HepG2 (cell line): Measurements from ENCODE around the gene GATB. TPM values are rescaled to one million over a fixed set of nuclear protein-coding genes. Genes with fewer than 3 reads are reported as not detected.

Experiments
- ATAC-seq: fragments of 200-7000 bp; cut with Tn5 transposase; 3 replicates; pipeline ENCODE4 v1.9.1; 2020; ENCODE audit warnings: mild to moderate bottlenecking, moderate library complexity
- BruUV-seq: library from RNA; stranded (reverse); fragments of 400-500 nt; replicated peaks from 2 replicates; lab custom pipeline; 2021; lab: Mats Ljungman, UMichigan
- CTCF ChIA-PET: fragments of 300-600 bp; formaldehyde crosslinking; extraction: SDS; loops from one replicate; lab custom pipeline; 2021; ENCODE audit warnings: low total read pairs, inconsistent platforms, low intra/inter-chr PET ratio; lab: Yijun Ruan, JAX
- POLR2A ChIA-PET: fragments of 350-600 bp; sonication (Branson Sonifier 250); formaldehyde crosslinking; loops from one replicate; lab custom pipeline; 2020; ENCODE audit warnings: antibody characterized with exemption, inconsistent platforms; lab: Yijun Ruan, JAX
- DNase-seq: peaks from one replicate; pipeline ENCODE4 v3.0.0-alpha.2; 2015; ENCODE audit warnings: low spot score
- FAIRE-seq: peaks from 3 replicates; lab custom pipeline; 2011; peaks lifted over from hg19 to GRCh38; lab: Jason Lieb, UNC
- H2AFZ ChIP-seq: one replicate; pipeline ENCODE4 v1.6.1; 2011; ENCODE audit warnings: low read length, inconsistent platforms
- H3K27ac ChIP-seq: fragments of 300-600 bp; 3 replicates; pipeline ENCODE4 v1.8.0; 2011; ENCODE audit warnings: mixed run types, mild to moderate bottlenecking, mixed read lengths, low read length, inconsistent platforms; ENCODE audit not compliant: insufficient read depth; ENCODE audit errors: extremely low read length
- H3K27me3 ChIP-seq, 2 experiments: fragments of 200-600 bp in 1 of 2; 2 replicates in 1 of 2; 3 replicates in 1 of 2; pipeline versions ENCODE4 v1.6.0 to v1.8.0; 2011; ENCODE audit warnings: low read length in 2 of 2, mild to moderate bottlenecking in 2 of 2, moderate library complexity in 2 of 2, inconsistent platforms in 1 of 2; ENCODE audit not compliant: insufficient read depth in 2 of 2, control insufficient read depth in 1 of 2
- H3K36me3 ChIP-seq, 2 experiments: fragments of 200-600 bp in 1 of 2; replicated peaks in 1 of 2; 2 replicates in 1 of 2; 3 replicates in 1 of 2; pipeline versions ENCODE4 v1.5.1 to v1.8.0; 2011; ENCODE audit warnings: low read length in 2 of 2, inconsistent platforms in 1 of 2; ENCODE audit not compliant: insufficient read depth in 2 of 2, control insufficient read depth in 1 of 2
- H3K4me1 ChIP-seq: 2 replicates; pipeline ENCODE4 v1.5.1; 2012; ENCODE audit warnings: low read length, inconsistent platforms; ENCODE audit not compliant: insufficient read depth
- H3K4me2 ChIP-seq: 2 replicates; pipeline ENCODE4 v1.6.0; 2011; ENCODE audit warnings: low read depth, low read length, inconsistent platforms
- H3K4me3 ChIP-seq, 3 experiments: fragments of 200-600 bp in 1 of 3; sonication (generic), shearing (Covaris generic) in 1 of 3; replicated peaks in 1 of 3; 2 replicates each; pipeline ENCODE4 v1.5.1; 2011 to 2016; ENCODE audit warnings: low read length in 3 of 3, inconsistent platforms in 2 of 3, low read depth in 2 of 3, mild to moderate bottlenecking in 2 of 3, control low read depth in 1 of 3, mixed read lengths in 1 of 3; ENCODE audit not compliant: insufficient read depth in 1 of 3
- H3K79me2 ChIP-seq: one replicate; pipeline ENCODE4 v1.6.1; 2011; ENCODE audit warnings: low read length, inconsistent platforms; ENCODE audit not compliant: insufficient read depth
- H3K9ac ChIP-seq: 2 replicates; pipeline ENCODE4 v1.6.0; 2011; ENCODE audit warnings: mild to moderate bottlenecking, low read depth, low read length, inconsistent platforms; ENCODE audit not compliant: insufficient read depth
- H3K9me3 ChIP-seq: 2 replicates; pipeline ENCODE4 v1.5.1; 2012; ENCODE audit warnings: mild to moderate bottlenecking, low read length
- H4K20me1 ChIP-seq: 2 replicates; pipeline ENCODE4 v1.6.0; 2011; ENCODE audit warnings: inconsistent platforms, mild to moderate bottlenecking, low read length, moderate library complexity; ENCODE audit not compliant: insufficient read depth
- HDAC2 ChIP-seq: sonication (generic); formaldehyde crosslinking; IDR thresholded peaks from 2 replicates; pipeline ENCODE4 v1.4.0; 2020; ENCODE audit warnings: missing genetic modification reagents
- MIER2 ChIP-seq: IDR thresholded peaks from 2 replicates; pipeline ENCODE4 v1.6.1; 2016; ENCODE audit warnings: missing biosample characterization, missing genetic modification reagents
- NR2F1 ChIP-seq, 2 experiments: fragments of 450-650 bp in 1 of 2; formaldehyde crosslinking in 1 of 2; IDR thresholded peaks; 2 replicates each; pipeline versions ENCODE4 v1.5.0 to v1.6.1; 2016 to 2020; ENCODE audit warnings: mild to moderate bottlenecking in 1 of 2, missing compliant biosample characterization in 1 of 2, missing genetic modification reagents in 1 of 2, moderate library complexity in 1 of 2
- POLR2AphosphoS2 ChIP-seq: IDR thresholded peaks from 2 replicates; pipeline ENCODE4 v1.6.1; 2011; ENCODE audit warnings: low read depth, low read length, improper control_type of control experiment
- RORA ChIP-seq: sonication (generic); formaldehyde crosslinking; IDR thresholded peaks from 2 replicates; pipeline ENCODE4 v1.5.0; 2020; ENCODE audit warnings: mild to moderate bottlenecking, missing genetic modification reagents, moderate library complexity
- SAP130 ChIP-seq: IDR thresholded peaks from 2 replicates; pipeline ENCODE4 v1.6.1; 2016; ENCODE audit warnings: low read depth
- TAF1 ChIP-seq: sonication (generic); formaldehyde crosslinking; IDR thresholded peaks from 2 replicates; pipeline ENCODE4 v1.4.0; 2020; ENCODE audit warnings: missing genetic modification reagents
- ZBTB1 ChIP-seq: sonication (generic); formaldehyde crosslinking; IDR thresholded peaks from 2 replicates; pipeline ENCODE4 v1.4.0; 2020; ENCODE audit warnings: missing genetic modification reagents, borderline replicate concordance
- ZNF253 ChIP-seq: sonication (generic); formaldehyde crosslinking; IDR thresholded peaks from 2 replicates; pipeline ENCODE4 v1.8.0; 2022; ENCODE audit warnings: mild to moderate bottlenecking, missing genetic modification reagents, borderline replicate concordance
- ZNF383 ChIP-seq: sonication (generic); formaldehyde crosslinking; IDR thresholded peaks from 2 replicates; pipeline ENCODE4 v1.4.0; 2020; ENCODE audit warnings: missing genetic modification reagents, mild to moderate bottlenecking, borderline replicate concordance
- ZNF552 ChIP-seq: sonication (generic); formaldehyde crosslinking; IDR thresholded peaks from 2 replicates; pipeline ENCODE4 v1.9.0; 2022; ENCODE audit warnings: missing genetic modification reagents, mild to moderate bottlenecking, borderline replicate concordance
- WGBS: methylation state at CpG from one replicate; pipeline ENCODE4 v1.1.6; 2017; ENCODE audit warnings: low lambda C conversion rate; 5-methylcytosine and 5-hydroxymethylcytosine counted together
- in situ Hi-C: cut with HindIII; loops from 2 replicates; pipeline ENCODE4 v1.10.0; 2017; ENCODE audit warnings: low pct_unique_long_range_greater_than_20kb; ENCODE audit not compliant: extremely low pct_ligation_motif_present
- intact Hi-C: fragments of 100-400 bp; cut with micrococcal nuclease; formaldehyde crosslinking; loops from one replicate; pipeline ENCODE4 v1.10.0; 2022; ENCODE audit not compliant: unreplicated experiment
- polyA plus RNA-seq, 8 experiments: library from polyadenylated mRNA; depleted of rRNA in 3 of 8; stranded (reverse) in 7 of 8; unstranded in 1 of 8; fragments of >200 nt; fragmentation: Illumina TruSeq in 4 of 8; extraction: Trizol in 4 of 8; gene quantifications; 2 replicates each; pipeline versions ENCODE4 v1.2.1 to v1.2.3, GENCODE V29; 2011 to 2016; ENCODE audit warnings: low read depth in 4 of 8, missing spikeins in 1 of 8, mixed read lengths in 1 of 8; ENCODE audit not compliant: insufficient read depth in 1 of 8
- total RNA-seq, 5 experiments: library from RNA; depleted of rRNA; stranded (reverse); fragments of >200 nt; fragmentation: Illumina TruSeq; extraction: Trizol; gene quantifications; 2 replicates each; pipeline ENCODE4 v1.2.3, GENCODE V29; 2016; ENCODE audit warnings: low read depth in 1 of 5
- TF ChIP-seq, protein P1 (sequence below): sonication (generic); formaldehyde crosslinking; IDR thresholded peaks from 2 replicates; pipeline ENCODE4 v1.4.0; 2020; ENCODE audit warnings: missing genetic modification reagents
- TF ChIP-seq, protein P2 (sequence below): sonication (generic); formaldehyde crosslinking; IDR thresholded peaks from 2 replicates; pipeline ENCODE4 v1.4.0; 2020; ENCODE audit warnings: mild to moderate bottlenecking, missing genetic modification reagents
- TF ChIP-seq, protein P3 (sequence below): sonication (generic); formaldehyde crosslinking; IDR thresholded peaks from 2 replicates; pipeline ENCODE4 v1.4.0; 2020; ENCODE audit warnings: low read depth, mild to moderate bottlenecking, missing genetic modification reagents

GATB gene
- total and polyA plus RNA-seq, 2 of the 13 experiments (the other 11 are each of a cell fraction or from before 2014, with no cell fraction given), result 32.3 to 32.4 TPM

DNA sequence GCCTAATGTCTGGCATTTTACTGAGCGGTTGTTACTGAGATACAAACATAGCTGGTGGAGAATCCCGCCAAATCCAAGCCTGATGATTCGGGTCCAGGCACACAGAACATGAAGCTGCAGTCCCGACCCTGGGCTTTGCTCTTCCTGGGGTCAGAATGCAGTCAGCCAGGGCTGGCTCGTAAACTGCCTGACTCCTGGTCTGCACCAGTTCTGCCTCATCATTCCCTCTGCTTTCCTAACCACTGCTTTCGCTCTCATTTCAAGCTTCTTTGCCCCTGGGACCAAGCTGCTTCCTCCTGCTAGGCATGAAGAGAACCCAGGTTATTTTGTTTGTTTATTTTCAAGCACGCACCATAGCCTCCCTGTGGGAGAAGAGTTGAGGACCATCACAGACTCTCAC is 39.3 kb downstream of the GATB start:
- no peak for ATAC-seq
- in situ Hi-C loops (no loop called here), intact Hi-C loops (no loop called here)
- no TSS peak for BruUV-seq
- H3K27me3 ChIP-seq, result no peaks in the 10 kb centered on the region
- ChIA-PET POLR2A (no interaction called here), CTCF (no interaction called here)
- H3K79me2 ChIP-seq, result no peaks in the 10 kb centered on the region
- peaks cover 4 to 26% of the 10 kb centered on the region in 2 experiments for H3K36me3 ChIP-seq
- no peaks in the 10 kb centered on the region for H3K4me1 ChIP-seq
- no peak for FAIRE-seq
- H3K4me2 ChIP-seq, result no peak overlapping the region
- H3K9me3 ChIP-seq, result no peaks in the 10 kb centered on the region
- no peak overlapping the region for H2AFZ ChIP-seq
- no peak overlapping the region for H3K27ac ChIP-seq
- no peak for DNase-seq
- H3K9ac ChIP-seq, result no peak overlapping the region
- 99% methylated on average over 7 of the region's 7 CpGs for WGBS
- no peaks in the 10 kb centered on the region for H4K20me1 ChIP-seq
- TF ChIP-seq, protein P1, sequence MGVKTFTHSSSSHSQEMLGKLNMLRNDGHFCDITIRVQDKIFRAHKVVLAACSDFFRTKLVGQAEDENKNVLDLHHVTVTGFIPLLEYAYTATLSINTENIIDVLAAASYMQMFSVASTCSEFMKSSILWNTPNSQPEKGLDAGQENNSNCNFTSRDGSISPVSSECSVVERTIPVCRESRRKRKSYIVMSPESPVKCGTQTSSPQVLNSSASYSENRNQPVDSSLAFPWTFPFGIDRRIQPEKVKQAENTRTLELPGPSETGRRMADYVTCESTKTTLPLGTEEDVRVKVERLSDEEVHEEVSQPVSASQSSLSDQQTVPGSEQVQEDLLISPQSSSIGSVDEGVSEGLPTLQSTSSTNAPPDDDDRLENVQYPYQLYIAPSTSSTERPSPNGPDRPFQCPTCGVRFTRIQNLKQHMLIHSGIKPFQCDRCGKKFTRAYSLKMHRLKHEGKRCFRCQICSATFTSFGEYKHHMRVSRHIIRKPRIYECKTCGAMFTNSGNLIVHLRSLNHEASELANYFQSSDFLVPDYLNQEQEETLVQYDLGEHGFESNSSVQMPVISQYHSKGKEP (CRISPR knock-in tag), result no peak
- TF ChIP-seq ZBTB1 (CRISPR knock-in tag) (no peak), ZNF552 (CRISPR knock-in tag) (no peak), NR2F1 (CRISPR knock-in tag; IDR thresholded peaks at IDR 0.05) (no peak), RORA (CRISPR knock-in tag) (no peak), POLR2AphosphoS2 (no peak), ZNF383 (CRISPR knock-in tag) (no peak), HDAC2 (no peak), MIER2 (CRISPR knock-in tag) (no peak), TAF1 (CRISPR knock-in tag) (no peak), ZNF253 (CRISPR knock-in tag) (no peak), SAP130 (no peak)
- TF ChIP-seq, protein P2, sequence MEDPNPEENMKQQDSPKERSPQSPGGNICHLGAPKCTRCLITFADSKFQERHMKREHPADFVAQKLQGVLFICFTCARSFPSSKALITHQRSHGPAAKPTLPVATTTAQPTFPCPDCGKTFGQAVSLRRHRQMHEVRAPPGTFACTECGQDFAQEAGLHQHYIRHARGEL (CRISPR knock-in tag), result no peak
- TF ChIP-seq, protein P3, sequence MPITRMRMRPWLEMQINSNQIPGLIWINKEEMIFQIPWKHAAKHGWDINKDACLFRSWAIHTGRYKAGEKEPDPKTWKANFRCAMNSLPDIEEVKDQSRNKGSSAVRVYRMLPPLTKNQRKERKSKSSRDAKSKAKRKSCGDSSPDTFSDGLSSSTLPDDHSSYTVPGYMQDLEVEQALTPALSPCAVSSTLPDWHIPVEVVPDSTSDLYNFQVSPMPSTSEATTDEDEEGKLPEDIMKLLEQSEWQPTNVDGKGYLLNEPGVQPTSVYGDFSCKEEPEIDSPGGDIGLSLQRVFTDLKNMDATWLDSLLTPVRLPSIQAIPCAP (CRISPR knock-in tag), result no peak
- TF ChIP-seq, all 625 proteins: peak for 0
- H3K4me3 ChIP-seq, result no peak overlapping the region
